ENCODE measurements around the gene CDH13. TPM values are rescaled to one million over a fixed set of nuclear protein-coding genes. Genes with fewer than 3 reads are reported as not detected.

The CDH13 gene
- total RNA-seq, 1 experiment from 2014 or later = 2.1 TPM

- no peak for DNase-seq (ENCODE audit: low spot score)
- H3K4me3 ChIP-seq (ENCODE audit: low read depth, low read length, poor library complexity, severe bottlenecking) = no peak overlapping the region
- BruUV-seq (replicated peaks) = no TSS peak
- TF ChIP-seq CTCF (conservative IDR thresholded peaks at IDR 0.05; ENCODE audit: low read depth, low read length) = no peak
- no peak for TF ChIP-seq EZH2 (IDR thresholded peaks at IDR 0.05; ENCODE audit: borderline replicate concordance, low read depth, low read length, poor library complexity, severe bottlenecking)
- no peaks in the 10 kb centered on the region for H3K36me3 ChIP-seq (ENCODE audit: insufficient read depth, low read length, poor library complexity, severe bottlenecking)
- intact Hi-C loops (cut with micrococcal nuclease; ENCODE audit: unreplicated experiment) = no loop called here
- CTCF ChIA-PET = no interaction called here
- H3K4me1 ChIP-seq (ENCODE audit: insufficient read depth, low read length, poor library complexity, severe bottlenecking) = no peaks in the 10 kb centered on the region
- no peaks in the 10 kb centered on the region for H3K9me3 ChIP-seq (ENCODE audit: low read depth, low read length, poor library complexity, severe bottlenecking)
- peaks cover 30% of the 10 kb centered on the region for H3K27me3 ChIP-seq (replicated peaks; ENCODE audit: insufficient read depth, low read depth, low read length, poor library complexity)
- POLR2A ChIA-PET (ENCODE audit: low non-redundant PET) = no interaction called here
- no peak overlapping the region for H3K27ac ChIP-seq (ENCODE audit: low read depth, low read length, poor library complexity, severe bottlenecking)
These were observed 125.4 kb downstream of the CDH13 start for GRCh38 chr16:82752172-82752571.

DNA sequence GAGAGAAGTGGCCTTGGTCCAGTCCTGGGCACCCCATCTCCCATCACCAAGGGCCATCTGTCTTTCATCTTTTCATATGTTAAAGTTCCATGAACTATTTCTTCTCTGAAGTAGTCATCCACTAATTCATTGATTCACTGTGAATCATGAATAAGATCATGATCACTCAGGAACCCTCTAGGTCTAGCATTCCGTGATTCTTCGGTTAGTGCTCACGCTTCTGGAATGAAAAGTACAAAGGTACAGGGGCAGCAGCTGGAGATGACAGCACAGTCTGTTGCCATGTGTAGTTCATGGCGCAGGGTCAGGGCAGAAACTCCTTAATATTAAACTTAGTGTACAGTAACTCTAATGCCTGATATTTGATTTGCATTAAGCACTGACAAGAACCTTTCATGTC lies 127.1 kb downstream of the CDH13 start:
- Histone ChIP-seq H3K4me3 (ENCODE audit: low read depth, low read length, poor library complexity, severe bottlenecking) (no peak overlapping the region), H3K27ac (ENCODE audit: low read depth, low read length, poor library complexity, severe bottlenecking) (no peak overlapping the region), H3K4me1 (ENCODE audit: insufficient read depth, low read length, poor library complexity, severe bottlenecking) (no peaks in the 10 kb centered on the region), H3K27me3 (replicated peaks; ENCODE audit: insufficient read depth, low read depth, low read length, poor library complexity) (peaks cover 27% of the 10 kb centered on the region), H3K36me3 (ENCODE audit: insufficient read depth, low read length, poor library complexity, severe bottlenecking) (no peaks in the 10 kb centered on the region), H3K9me3 (ENCODE audit: low read depth, low read length, poor library complexity, severe bottlenecking) (no peaks in the 10 kb centered on the region)
- no peak for TF ChIP-seq CTCF (conservative IDR thresholded peaks at IDR 0.05; ENCODE audit: low read depth, low read length)
- TF ChIP-seq EZH2 (IDR thresholded peaks at IDR 0.05; ENCODE audit: borderline replicate concordance, low read depth, low read length, poor library complexity, severe bottlenecking) = no peak
- POLR2A ChIA-PET (ENCODE audit: low non-redundant PET) = no interaction called here
- CTCF ChIA-PET = no interaction called here
- DNase-seq (ENCODE audit: low spot score) = no peak
- no TSS peak for BruUV-seq (replicated peaks)
- intact Hi-C loops (cut with micrococcal nuclease; ENCODE audit: unreplicated experiment) = no loop called here

- Histone ChIP-seq H3K27me3 (replicated peaks; ENCODE audit: insufficient read depth, low read depth, low read length, poor library complexity) (peaks cover 19% of the 10 kb centered on the region), H3K4me3 (ENCODE audit: low read depth, low read length, poor library complexity, severe bottlenecking) (no peak overlapping the region), H3K36me3 (ENCODE audit: insufficient read depth, low read length, poor library complexity, severe bottlenecking) (no peaks in the 10 kb centered on the region), H3K27ac (ENCODE audit: low read depth, low read length, poor library complexity, severe bottlenecking) (no peak overlapping the region), H3K4me1 (ENCODE audit: insufficient read depth, low read length, poor library complexity, severe bottlenecking) (no peaks in the 10 kb centered on the region), H3K9me3 (ENCODE audit: low read depth, low read length, poor library complexity, severe bottlenecking) (no peaks in the 10 kb centered on the region)
- no TSS peak for BruUV-seq (replicated peaks)
- intact Hi-C loops (cut with micrococcal nuclease; ENCODE audit: unreplicated experiment) = no loop called here
- TF ChIP-seq EZH2 (IDR thresholded peaks at IDR 0.05; ENCODE audit: borderline replicate concordance, low read depth, low read length, poor library complexity, severe bottlenecking) (no peak), CTCF (conservative IDR thresholded peaks at IDR 0.05; ENCODE audit: low read depth, low read length) (no peak)
- DNase-seq (ENCODE audit: low spot score) = no peak
- CTCF ChIA-PET = no interaction called here
- POLR2A ChIA-PET (ENCODE audit: low non-redundant PET) = no interaction called here
These were observed 128.1 kb downstream of the CDH13 start for GRCh38 chr16:82754716-82755513.

All from A673 (cell line).